CD4-positive, alpha-beta T cell treated with Interleukin-15 for 1 hour (primary cell): Measurements from ENCODE around the gene RBM27.
"Not testable (repeated sequence)": the region's sequence is repeated elsewhere in the genome, so short reads cannot be mapped to it uniquely, and the experiment has no call there.

ENCODE experiments used
- DNase-seq: peaks from one replicate; pipeline ENCODE4 v3.0.0-alpha.2; 2020

The RBM27 gene

DNA sequence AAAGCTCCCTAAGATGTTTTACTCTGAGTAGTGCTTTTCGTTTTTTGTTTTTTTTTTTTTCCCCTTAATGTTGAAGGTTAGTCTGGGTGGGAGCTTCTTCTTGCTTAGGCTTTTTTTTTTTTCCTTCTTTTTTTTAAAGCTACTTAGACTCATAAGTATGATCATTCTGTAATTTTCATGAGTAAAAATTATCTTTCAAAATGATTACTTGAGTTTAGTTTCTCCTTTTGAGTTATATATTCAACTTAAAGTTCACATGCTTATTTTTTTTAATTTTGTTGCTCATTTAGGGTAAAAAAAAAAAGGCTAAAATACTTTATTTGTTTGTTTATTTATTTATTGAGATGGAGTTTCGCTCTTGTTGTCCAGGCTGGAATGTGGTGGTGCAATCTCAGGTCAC, 2.9 kb downstream of the RBM27 start:
- no peak for DNase-seq

DNA sequence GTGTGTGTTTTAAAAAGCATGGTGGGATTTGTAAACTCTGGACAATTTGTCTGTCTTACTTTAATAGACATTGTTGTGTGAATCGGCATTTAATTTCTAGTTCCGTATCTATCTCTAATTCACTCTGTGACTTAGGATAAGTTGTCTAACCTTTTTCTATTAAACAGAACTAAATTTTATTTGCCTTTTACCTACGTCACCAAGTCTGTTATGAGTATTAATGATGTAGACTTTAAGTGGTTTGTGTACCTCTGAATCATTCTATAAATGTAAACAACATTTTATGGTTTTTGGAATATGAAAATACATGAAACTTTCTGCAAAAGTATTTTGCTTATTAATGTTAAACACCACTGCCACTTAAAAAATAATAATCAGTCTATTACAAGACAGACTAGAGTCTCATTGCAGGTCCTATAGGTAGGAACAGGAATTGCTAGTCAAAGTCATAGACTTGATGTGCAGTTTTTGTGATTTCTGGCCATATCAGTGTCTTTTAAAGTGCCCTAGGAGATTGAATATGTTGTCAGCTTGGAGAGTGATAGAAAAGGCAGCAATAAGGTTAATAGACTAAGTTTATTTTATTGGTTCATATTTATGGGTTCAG, 5.6 kb downstream of the RBM27 start:
- DNase-seq: no peak

DNA sequence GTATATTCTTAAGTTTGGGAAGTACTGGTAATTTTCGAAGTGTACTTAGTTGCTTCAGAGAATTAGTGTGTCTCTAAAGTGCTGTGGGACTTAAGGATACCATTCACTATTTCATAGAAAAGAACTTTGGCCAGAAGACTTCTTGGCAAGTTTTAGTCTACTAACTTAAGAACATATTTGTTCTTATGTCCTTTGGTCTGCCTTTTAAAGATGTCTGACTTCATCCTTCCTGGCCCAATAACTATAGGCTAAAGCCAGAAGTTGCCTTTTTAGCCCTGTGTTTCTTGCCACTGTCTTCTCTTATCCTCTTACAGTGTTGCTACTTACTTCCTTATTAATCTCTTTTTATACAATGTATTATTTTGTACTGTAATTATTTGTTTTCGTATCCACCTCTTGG, 6.3 kb downstream of the RBM27 start:
- DNase-seq: no peak

DNA sequence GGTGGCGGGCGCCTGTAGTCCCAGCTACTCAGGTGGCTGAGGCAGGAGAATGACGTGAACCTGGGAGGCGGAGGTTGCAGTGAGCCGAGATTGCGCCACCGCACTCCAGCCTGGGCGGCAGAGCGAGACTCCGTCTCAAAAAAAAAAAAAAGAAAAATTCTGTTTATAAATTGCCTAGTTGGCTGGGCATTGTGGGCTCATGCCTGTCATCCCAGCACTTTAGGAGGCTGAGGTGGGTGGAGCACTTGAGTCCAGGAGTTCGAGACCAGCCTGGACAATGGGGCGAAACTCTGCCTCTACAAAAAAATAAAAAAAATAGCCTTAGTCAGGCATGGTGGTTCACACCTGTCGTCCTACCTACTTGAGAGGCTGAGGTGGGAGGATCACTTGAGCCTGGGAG, 7.4 kb downstream of the RBM27 start:
- not testable (repeated sequence) for DNase-seq

DNA sequence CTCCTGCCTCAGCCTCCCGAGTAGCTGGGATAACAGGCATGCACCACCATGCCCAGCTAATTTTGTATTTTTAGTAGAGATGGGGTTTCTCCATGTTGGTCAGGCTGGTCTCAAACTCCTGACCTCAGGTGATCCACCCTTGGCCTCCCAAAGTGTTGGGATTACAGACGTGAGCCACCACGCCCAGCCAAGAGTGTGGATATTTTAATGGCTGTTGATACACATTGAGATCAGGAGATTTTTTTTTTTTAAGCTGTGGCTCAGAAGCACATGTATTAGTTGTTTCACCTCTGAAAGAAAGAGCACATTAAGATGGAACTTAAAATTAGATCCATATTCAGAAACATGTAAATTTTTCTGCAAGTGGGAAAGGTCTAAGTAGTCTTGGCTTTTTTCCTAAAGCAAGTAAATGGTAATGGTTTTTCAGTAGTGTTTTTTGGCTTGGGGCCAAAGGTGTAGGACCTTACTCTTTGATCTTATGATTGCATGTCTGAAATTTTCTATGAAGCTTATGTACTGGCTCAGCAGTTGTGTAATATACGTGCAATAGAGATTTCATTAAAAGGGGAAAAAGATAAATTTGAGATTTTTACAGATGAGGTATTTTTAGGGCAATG, 9.9 kb downstream of the RBM27 start:
- no peak for DNase-seq

DNA sequence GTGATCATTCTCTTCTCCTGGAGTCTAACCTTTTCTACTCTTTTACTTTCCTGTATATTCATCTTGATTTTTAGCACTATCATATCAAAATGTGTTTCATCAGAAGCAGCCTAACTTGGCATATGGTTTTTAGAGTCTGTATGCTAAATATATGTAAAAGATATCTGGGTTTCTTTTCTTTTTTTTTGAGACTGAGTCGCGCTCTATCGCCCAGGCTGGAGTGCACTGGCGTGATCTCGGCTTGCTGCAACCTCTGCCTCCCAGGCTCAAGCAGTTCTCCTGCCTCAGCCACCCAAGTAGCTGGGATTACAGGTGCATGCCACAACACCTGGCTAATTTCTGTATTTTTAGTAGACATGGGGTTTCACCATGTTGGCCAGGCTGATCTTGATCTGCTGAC, 11.5 kb downstream of the RBM27 start:
- DNase-seq: not testable (repeated sequence)

DNA sequence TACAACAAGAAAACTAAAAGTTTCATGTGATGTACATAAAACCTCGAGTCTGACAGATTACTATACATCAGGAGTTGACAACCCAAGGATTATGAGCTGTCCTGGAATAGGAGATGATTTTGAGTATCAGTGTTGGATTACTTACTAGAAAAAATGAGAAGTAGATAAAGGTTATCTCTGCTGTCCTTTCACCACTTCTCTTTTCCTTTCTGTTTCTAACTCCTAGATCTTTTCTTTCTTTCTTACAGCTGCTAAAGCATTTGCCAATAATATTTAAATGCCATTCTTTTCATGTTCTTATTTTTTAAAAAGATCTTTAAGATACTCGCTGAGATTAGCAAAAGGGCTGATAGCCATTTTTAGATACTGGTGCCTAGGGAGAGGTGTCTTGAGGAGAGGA, 14.8 kb downstream of the RBM27 start:
- DNase-seq: no peak

DNA sequence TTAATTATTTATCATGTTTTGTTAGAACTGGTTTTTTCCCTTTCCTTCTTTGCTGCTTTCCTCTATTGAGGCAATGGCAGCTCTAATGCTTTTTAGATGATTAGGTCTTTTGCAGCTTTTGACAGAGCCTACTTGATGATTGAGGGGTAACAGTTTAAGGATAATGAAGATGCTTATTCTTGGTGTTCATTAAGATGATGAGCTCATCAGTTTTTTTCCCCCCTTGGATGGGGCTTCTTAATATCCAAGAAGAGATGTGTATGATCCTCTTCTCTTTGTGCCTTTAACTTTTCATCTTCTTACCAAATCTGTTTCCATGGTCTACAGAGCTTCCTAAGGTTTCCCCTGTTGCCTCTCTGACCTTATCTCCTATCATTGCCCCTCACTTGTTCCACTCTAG, 15.8 kb downstream of the RBM27 start:
- DNase-seq: no peak

DNA sequence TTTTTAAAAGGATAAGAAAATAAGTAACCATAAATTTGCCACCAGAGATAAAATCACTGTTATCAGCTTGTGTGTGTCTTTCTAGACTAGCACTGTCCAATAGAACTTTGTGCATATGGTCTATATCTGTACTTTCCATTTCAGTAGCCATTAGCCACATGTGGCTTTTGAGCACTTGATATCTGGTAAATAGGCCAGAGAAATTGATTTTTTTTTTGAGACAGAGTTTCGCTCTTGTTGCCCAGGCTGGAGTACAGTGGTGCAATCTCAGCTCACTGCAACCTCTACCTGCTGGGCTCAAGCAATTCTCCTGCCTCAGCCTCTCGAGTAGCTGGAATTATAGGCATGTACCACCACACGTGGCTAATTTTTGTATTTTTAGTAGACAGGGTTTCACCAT, 17.8 kb downstream of the RBM27 start:
- no peak for DNase-seq

DNA sequence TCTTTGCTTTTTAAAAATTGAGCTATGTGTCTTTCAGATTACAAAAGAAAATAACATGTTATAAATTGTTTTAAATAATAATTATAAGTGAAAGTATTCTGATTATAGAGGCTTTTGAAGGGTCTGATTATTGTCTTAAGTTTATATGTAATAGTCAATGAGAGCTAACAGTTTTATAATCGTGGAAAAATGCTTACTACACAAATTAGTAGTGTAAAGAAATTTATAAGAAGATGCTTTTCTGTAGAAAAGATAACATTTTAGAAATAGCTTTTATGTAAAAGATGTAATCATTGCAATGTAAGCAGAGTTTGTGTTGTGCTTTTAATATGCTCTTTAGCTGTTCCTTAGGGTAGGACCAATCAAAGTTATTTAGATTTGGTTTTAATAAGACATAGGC, 18.6 kb downstream of the RBM27 start:
- DNase-seq: no peak

DNA sequence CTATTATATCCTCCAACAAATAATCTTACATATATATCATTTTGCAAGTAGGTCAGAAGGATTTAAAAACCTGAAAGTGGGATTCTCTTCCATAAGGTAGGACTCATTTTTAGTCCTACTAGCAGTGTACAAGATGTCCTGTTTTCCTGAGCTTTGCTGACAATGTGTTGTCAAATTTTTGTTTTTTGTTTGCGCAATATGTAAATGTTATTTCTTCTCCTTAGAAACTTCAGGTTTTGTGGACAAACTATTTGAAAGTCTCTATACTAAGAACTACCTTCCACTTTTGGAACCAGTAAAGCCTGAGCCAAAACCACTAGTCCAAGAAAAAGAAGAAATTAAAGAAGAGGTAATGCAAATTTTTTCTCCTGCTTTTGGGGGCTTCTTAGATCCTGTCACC, 19.8 kb downstream of the RBM27 start:
- DNase-seq: no peak

DNA sequence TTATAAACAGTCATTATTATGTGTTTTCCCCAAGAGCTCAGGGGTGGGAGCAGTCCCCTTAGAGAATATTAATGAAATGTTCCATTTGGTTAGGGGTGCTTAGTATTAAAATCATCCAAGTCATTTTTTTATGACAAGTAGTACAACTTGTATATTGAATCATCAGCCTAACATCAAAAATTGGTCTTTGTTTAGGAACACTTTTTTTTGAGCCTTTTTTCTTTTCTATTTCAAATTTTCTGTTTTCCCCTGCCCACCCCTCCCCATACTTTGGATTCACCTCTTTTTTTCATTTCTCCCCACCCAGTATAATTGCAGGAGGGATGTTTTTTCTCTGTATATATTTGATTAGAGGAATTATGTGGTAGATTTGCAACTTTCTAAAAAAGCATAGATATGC, 25.8 kb downstream of the RBM27 start:
- DNase-seq: no peak

DNA sequence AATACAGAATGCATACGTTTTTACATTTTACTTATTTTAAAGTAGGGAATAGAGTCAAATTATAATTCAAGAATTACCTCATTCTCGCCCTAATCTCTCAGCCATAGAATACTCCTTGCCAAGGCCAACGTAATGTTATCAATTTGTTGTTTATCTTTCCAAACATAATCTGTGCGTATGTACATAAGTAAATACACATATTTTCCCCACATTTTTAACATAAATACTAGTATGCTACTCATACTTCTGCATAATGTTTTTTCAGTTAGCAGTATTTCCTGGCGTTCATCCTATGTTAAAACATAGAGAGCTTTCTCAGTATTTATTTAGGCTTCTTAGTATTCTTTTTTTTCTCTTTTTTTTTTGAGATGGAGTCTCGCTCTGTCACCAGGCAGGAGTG, 28.8 kb downstream of the RBM27 start:
- no peak for DNase-seq

DNA sequence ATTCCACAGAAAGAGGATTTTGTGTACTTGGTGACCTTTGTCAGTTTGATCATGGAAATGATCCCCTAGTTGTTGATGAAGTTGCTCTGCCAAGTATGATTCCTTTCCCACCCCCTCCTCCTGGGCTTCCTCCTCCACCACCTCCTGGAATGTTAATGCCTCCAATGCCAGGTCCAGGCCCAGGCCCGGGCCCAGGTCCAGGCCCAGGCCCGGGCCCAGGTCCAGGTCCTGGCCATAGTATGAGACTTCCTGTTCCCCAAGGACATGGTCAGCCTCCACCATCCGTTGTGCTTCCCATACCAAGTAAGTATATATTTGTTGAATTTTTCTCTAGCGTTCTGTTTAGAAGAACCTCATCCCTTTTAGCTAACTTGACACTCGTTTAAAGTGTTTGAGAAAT, 30.0 kb downstream of the RBM27 start:
- no peak for DNase-seq

DNA sequence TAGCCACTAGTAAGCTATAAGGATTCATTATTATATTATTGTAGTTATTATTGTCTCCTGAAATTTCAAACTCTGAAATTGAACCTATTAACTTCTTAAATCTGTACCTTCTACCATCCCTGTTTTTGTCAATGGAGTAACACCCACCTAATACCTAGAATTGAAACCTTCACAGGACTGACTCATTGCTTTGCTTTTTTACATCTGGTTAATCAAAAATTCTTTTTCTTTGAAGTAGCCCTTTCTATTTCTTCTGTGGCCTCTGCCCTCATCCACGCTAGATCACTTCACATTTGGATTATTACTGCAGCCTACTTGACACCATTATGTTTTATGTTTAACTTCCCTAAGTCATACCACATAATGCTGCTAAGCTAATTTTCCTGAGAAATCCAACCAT, 35.6 kb downstream of the RBM27 start:
- DNase-seq: no peak

DNA sequence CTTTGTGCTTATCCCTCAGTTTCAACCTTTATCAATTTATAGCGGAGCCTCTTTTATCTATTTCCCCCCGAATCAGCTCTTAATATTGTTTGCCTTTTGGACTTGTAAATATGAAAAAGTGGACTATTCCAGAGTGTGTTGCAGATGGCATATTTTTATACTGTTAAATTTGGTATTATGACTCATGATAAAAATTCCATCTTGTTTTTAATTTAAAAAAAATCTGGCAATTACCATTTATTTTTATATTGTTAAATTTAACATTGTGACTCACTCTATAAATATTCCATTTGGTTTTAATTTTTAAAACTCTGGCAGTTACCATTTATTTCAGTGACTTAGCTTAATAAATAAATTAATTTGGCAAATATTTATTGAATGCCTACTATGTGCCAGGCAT, 37.5 kb downstream of the RBM27 start:
- DNase-seq: no peak

DNA sequence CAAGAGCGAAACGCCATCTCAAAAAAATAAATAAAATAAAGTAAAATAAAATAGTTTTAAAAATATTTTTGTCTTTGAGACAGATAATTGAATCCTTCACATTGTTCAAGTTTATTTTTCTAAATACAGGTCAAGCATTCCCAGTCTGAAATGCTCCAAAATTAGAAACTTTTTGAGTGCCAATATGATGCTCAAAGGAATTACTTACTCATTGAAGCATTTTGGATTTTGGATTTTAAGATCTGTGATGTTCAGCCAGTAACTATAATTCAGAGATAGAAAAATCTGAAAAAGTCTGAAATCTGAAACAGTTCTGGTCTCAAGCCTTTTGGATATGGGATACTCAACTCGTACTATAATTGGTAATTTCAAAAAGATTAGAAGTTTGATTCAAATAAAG, 39.8 kb downstream of the RBM27 start:
- no peak for DNase-seq

DNA sequence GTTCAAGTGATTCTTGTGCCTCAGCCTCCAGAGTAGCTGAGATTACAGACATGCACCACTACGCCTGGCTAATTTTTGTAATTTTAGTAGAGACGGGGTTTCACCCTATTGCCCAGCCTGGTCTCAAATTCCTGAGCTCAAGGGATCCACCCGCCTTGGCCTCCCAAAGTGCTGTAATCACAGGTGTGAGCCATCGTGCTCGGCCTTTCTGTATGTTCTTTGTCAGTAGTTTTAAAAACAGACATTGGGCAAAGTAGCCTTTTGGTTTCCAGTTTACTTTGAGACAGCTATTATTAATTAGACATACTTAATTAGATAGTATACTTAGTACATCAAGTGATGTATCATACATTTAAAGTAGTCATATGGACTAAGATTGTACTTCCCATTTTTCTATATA, 45.2 kb downstream of the RBM27 start:
- DNase-seq: no peak

DNA sequence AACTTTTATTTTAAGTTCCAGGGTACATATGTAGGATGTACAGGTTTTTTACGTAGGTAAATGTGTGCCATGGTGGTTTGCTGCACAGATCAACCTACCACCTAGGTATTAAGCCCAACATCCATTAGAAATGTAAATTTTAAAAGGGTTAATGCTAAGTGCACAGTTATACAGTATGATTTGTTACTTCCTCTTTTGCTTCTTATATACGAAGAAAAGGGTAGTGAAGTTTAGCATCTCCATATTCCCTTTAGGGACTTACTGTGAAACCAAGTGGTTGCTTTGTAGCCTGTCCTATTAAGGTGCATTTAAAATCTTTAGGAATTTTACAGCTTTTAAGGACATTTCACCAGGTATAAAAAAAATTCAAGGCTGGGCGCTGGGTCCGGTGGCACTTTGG, 46.4 kb downstream of the RBM27 start:
- DNase-seq: no peak
